ENCODE results near the gene MT3.

Gene MT3

DNA sequence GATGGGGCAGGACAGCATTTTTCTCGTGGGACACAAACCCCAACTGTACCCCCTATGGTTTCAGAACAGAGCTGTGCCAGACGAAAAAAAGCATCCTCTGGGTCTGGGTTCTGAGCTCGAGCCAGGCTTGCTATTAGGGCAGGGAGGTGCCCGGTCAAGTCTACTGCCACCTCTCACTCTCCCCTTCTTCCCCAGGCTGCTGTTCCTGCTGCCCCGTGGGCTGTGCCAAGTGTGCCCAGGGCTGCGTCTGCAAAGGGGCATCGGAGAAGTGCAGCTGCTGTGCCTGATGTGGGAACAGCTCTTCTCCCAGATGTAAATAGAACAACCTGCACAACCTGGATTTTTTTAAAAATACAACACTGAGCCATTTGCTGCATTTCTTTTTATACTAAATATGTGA is 37.4 kb downstream of the MT3 start:
- DNase-seq: no peak
- Mint-ChIP-seq H3K27me3 (peaks cover 43% of the 10 kb centered on the region), H3K27ac (no peak overlapping the region)

GRCh38 chr16:56628486-56629350 is 39.4 kb downstream of the MT3 start:
- Mint-ChIP-seq H3K27me3 (peaks cover 63% of the 10 kb centered on the region), H3K4me3 (no peak overlapping the region), H3K36me3 (ENCODE audit: low read depth) (no peaks in the 10 kb centered on the region), H3K27ac (no peak overlapping the region), H3K9me3 (no peaks in the 10 kb centered on the region), H3K4me1 (ENCODE audit: low read depth) (peaks cover 22% of the 10 kb centered on the region)
- no peak for DNase-seq

More for the DNA sequence above, 37.4 kb downstream of the MT3 start:
- Mint-ChIP-seq H3K4me1 (ENCODE audit: low read depth) (peaks cover 15% of the 10 kb centered on the region), H3K36me3 (ENCODE audit: low read depth) (no peaks in the 10 kb centered on the region), H3K4me3 (peak overlapping the region; percentile 81), H3K9me3 (no peaks in the 10 kb centered on the region)

GRCh38 chr16:56629531-56629930 is 40.2 kb downstream of the MT3 start:
- Mint-ChIP-seq H3K4me3 (no peak overlapping the region), H3K9me3 (no peaks in the 10 kb centered on the region), H3K4me1 (ENCODE audit: low read depth) (peaks cover 22% of the 10 kb centered on the region), H3K36me3 (ENCODE audit: low read depth) (no peaks in the 10 kb centered on the region), H3K27ac (no peak overlapping the region), H3K27me3 (peaks cover 71% of the 10 kb centered on the region)
- DNase-seq: no peak

DNA sequence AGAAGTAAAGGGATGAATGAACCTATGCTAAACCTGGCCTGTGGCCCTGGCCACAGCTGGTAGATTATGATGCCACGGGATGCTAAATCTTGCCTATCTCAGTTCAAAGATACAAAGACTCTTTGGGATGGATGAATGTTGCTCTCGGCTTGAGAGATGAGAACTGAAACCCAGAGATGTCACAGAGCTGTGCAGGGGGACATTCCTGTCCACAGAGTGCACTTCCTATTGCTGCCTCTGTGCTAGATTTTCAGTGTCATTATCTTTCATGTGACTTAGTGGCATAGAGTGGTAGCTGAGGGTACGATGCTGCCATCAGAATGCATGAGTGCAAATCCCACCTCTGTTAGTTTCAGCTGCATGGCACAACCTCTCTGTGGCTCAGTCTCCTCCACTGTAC is 40.8 kb downstream of the MT3 start:
- H3K4me1 Mint-ChIP-seq (ENCODE audit: low read depth): peaks cover 22% of the 10 kb centered on the region
- no peak for DNase-seq
- H3K9me3 Mint-ChIP-seq: no peaks in the 10 kb centered on the region
- H3K36me3 Mint-ChIP-seq (ENCODE audit: low read depth): no peaks in the 10 kb centered on the region
- H3K4me3 Mint-ChIP-seq: no peak overlapping the region
- H3K27ac Mint-ChIP-seq: no peak overlapping the region
- H3K27me3 Mint-ChIP-seq: peaks cover 72% of the 10 kb centered on the region

DNA sequence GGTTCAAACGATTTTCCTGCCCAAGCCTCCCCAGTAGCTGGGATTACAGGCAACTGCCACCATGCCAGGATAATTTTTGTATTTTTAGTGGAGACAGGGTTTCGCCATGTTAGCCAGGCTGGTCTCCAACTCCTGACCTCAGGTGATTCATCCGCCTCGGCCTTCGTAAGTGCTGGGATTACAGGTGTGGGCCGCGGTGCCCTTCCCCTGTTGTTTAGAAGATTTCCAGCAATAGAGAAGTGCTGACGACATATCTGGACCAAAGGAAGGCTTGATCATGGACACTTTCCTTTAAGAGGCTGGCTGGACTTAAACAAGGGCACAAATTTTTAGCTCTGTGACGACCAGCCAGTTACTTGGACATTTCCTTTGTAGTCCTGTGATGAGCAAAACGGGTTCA is 41.9 kb downstream of the MT3 start:
- DNase-seq: no peak
- H3K27me3 Mint-ChIP-seq: peaks cover 73% of the 10 kb centered on the region
- H3K4me1 Mint-ChIP-seq (ENCODE audit: low read depth): peaks cover 20% of the 10 kb centered on the region
- H3K4me3 Mint-ChIP-seq: no peak overlapping the region
- no peaks in the 10 kb centered on the region for H3K36me3 Mint-ChIP-seq (ENCODE audit: low read depth)
- H3K27ac Mint-ChIP-seq: no peak overlapping the region
- no peaks in the 10 kb centered on the region for H3K9me3 Mint-ChIP-seq

- DNase-seq: no peak
- Mint-ChIP-seq H3K9me3 (no peaks in the 10 kb centered on the region), H3K27ac (no peak overlapping the region), H3K36me3 (ENCODE audit: low read depth) (no peaks in the 10 kb centered on the region), H3K4me1 (ENCODE audit: low read depth) (peaks cover 19% of the 10 kb centered on the region), H3K27me3 (peaks cover 74% of the 10 kb centered on the region), H3K4me3 (peak overlapping the region; percentile 34)
These were observed 42.5 kb downstream of the MT3 start for GRCh38 chr16:56631832-56632155.

GRCh38 chr16:56632156-56632847 is 43.0 kb downstream of the MT3 start, which contains the start of gene MT1M:
MT1M (plus strand) TSS chr16:56632659; CDS start chr16:56632732, 73 bp downstream.
- H3K9me3 Mint-ChIP-seq: no peaks in the 10 kb centered on the region
- H3K27me3 Mint-ChIP-seq: peaks cover 74% of the 10 kb centered on the region
- peaks cover 19% of the 10 kb centered on the region for H3K4me1 Mint-ChIP-seq (ENCODE audit: low read depth)
- H3K4me3 Mint-ChIP-seq: peak within 1 kb of the TSS; percentile 43
- H3K36me3 Mint-ChIP-seq (ENCODE audit: low read depth): no peaks in the 10 kb centered on the region
- no peak for DNase-seq
- no peak within 1 kb of the TSS for H3K27ac Mint-ChIP-seq

- Mint-ChIP-seq H3K9me3 (no peaks in the 10 kb centered on the region), H3K4me3 (peak overlapping the region; percentile 15), H3K27me3 (peaks cover 79% of the 10 kb centered on the region), H3K4me1 (ENCODE audit: low read depth) (peaks cover 22% of the 10 kb centered on the region), H3K36me3 (ENCODE audit: low read depth) (no peaks in the 10 kb centered on the region), H3K27ac (no peak overlapping the region)
- DNase-seq: no peak
These were observed 43.6 kb downstream of the MT3 start for GRCh38 chr16:56632848-56633365.

- Mint-ChIP-seq H3K9me3 (no peaks in the 10 kb centered on the region), H3K4me1 (ENCODE audit: low read depth) (peaks cover 27% of the 10 kb centered on the region), H3K4me3 (no peak overlapping the region), H3K27me3 (peaks cover 85% of the 10 kb centered on the region), H3K36me3 (ENCODE audit: low read depth) (no peaks in the 10 kb centered on the region), H3K27ac (no peak overlapping the region)
- no peak for DNase-seq
These were observed 44.2 kb downstream of the MT3 start for GRCh38 chr16:56633535-56633934.

- Mint-ChIP-seq H3K9me3 (no peaks in the 10 kb centered on the region), H3K4me1 (ENCODE audit: low read depth) (peaks cover 29% of the 10 kb centered on the region), H3K27me3 (peaks cover 97% of the 10 kb centered on the region), H3K36me3 (ENCODE audit: low read depth) (no peaks in the 10 kb centered on the region), H3K27ac (no peak overlapping the region), H3K4me3 (peak overlapping the region; percentile 51)
- no peak for DNase-seq
These were observed 45.5 kb downstream of the MT3 start for GRCh38 chr16:56634715-56635440.

- Mint-ChIP-seq H3K9me3 (no peaks in the 10 kb centered on the region), H3K27me3 (peaks cover 97% of the 10 kb centered on the region), H3K27ac (no peak overlapping the region), H3K4me3 (peak overlapping the region; percentile 51), H3K36me3 (ENCODE audit: low read depth) (no peaks in the 10 kb centered on the region), H3K4me1 (ENCODE audit: low read depth) (peaks cover 29% of the 10 kb centered on the region)
- no peak for DNase-seq
These were observed 46.2 kb downstream of the MT3 start for GRCh38 chr16:56635441-56635967.

DNA sequence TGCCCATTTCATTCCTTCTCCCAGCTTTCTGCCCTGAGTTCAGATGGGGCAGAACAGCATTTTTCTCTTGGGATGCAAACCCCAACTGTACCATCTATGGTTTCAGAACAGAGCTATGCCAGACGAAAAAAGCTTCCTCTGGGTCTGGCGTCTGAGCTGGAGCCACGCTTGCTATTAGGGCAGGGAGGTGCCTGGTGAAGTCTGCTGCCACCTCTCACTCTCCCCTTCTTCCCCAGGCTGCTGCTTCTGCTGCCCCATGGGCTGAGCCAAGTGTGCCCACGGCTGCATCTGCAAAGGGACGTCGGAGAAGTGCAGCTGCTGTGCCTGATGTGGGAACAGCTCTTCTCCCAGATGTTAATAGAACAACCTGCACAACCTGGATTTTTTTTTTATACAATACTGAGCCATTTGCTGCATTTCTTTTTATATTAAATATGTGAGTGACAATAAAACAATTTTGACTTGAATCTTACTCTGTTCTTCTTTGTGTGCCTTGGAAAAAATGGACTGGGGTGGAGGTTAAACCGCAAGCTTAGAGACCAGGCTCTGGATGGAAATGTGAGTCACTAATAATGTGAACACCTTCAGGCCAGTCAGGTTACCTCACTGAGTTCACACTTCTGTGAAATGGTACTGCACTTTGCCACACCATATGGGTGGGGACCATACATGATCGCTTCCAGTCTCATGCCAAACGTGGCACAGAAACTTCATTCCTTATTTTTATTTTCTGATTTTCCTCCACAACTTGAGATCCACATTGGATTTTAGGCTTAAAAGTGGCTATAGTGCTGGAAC is 47.5 kb downstream of the MT3 start:
- peaks cover 92% of the 10 kb centered on the region for H3K27me3 Mint-ChIP-seq
- no peak for DNase-seq
- no peak overlapping the region for H3K4me3 Mint-ChIP-seq
- H3K9me3 Mint-ChIP-seq: no peaks in the 10 kb centered on the region
- no peaks in the 10 kb centered on the region for H3K36me3 Mint-ChIP-seq (ENCODE audit: low read depth)
- H3K27ac Mint-ChIP-seq: no peak overlapping the region
- peaks cover 27% of the 10 kb centered on the region for H3K4me1 Mint-ChIP-seq (ENCODE audit: low read depth)

GRCh38 chr16:56637814-56638750 is 48.8 kb downstream of the MT3 start, which contains the start of gene MT1A:
MT1A (plus strand) TSS chr16:56638666; CDS start chr16:56638739, 73 bp downstream.
- Mint-ChIP-seq H3K4me1 (ENCODE audit: low read depth) (peaks cover 31% of the 10 kb centered on the region), H3K36me3 (ENCODE audit: low read depth) (no peaks in the 10 kb centered on the region), H3K27ac (no peak within 1 kb of the TSS), H3K27me3 (peaks cover 80% of the 10 kb centered on the region), H3K4me3 (peak within 1 kb of the TSS; percentile 57), H3K9me3 (no peaks in the 10 kb centered on the region)
- DNase-seq: no peak

Measured in activated T-cell treated with anti-CD3 and anti-CD28 coated beads, Interleukin-2, amount 50 U/mL, for 24 hours (primary cell).